K562 (cell line): ENCODE data around the gene ACOX2. TPM values are rescaled to one million over a fixed set of nuclear protein-coding genes. Genes with fewer than 3 reads are reported as not detected.
A peak's percentile ranks its signal among the peaks of the same experiment; 100 is the strongest.

Source experiments
- CHD7 ChIP-seq: fragments of 200-600 bp; sonication (generic); IDR thresholded peaks from one replicate; pipeline ENCODE4 v1.6.1; 2012; ENCODE audit warnings: mild to moderate bottlenecking, low read depth, low read length, inconsistent platforms
- GABPA ChIP-seq: fragments of 200-800 bp; sonication (Bioruptor generic); conservative IDR thresholded peaks from 2 replicates; pipeline ENCODE4 v1.6.1; 2016; ENCODE audit warnings: low read depth, missing genetic modification characterization, missing compliant biosample characterization
- HDAC3 ChIP-seq: fragments of 450-650 bp; IDR thresholded peaks from 2 replicates; pipeline ENCODE4 v1.6.1; 2018; ENCODE audit warnings: borderline replicate concordance, mild to moderate bottlenecking, moderate library complexity; ENCODE audit not compliant: partially characterized antibody
- HIVEP1 ChIP-seq: fragments of 250-450 bp; sonication (Bioruptor Pico); IDR thresholded peaks from 2 replicates; pipeline ENCODE4 v1.4.0; 2020; ENCODE audit warnings: mild to moderate bottlenecking
- HNRNPLL ChIP-seq: fragments of 200-400 bp; formaldehyde crosslinking; IDR thresholded peaks from 2 replicates; pipeline ENCODE4 v1.6.1; 2017; ENCODE audit warnings: low read length, low read depth, mild to moderate bottlenecking; ENCODE audit not compliant: poor library complexity, severe bottlenecking
- IRF2 ChIP-seq: sonication (generic); formaldehyde crosslinking; IDR thresholded peaks from 2 replicates; pipeline ENCODE4 v1.8.1; 2022; ENCODE audit warnings: mild to moderate bottlenecking, missing genetic modification reagents
- MYNN ChIP-seq, 2 experiments: sonication (generic); formaldehyde crosslinking in 1 of 2; IDR thresholded peaks; 2 replicates each; pipeline versions ENCODE4 v1.5.0 to v1.6.1; 2016 to 2020; ENCODE audit warnings: antibody characterized with exemption in 1 of 2, missing genetic modification reagents in 1 of 2
- RBM14 ChIP-seq: fragments of 200-400 bp; formaldehyde crosslinking; IDR thresholded peaks from 2 replicates; pipeline ENCODE4 v1.6.1; 2018; ENCODE audit warnings: low read depth, mild to moderate bottlenecking, low read length, moderate library complexity, borderline replicate concordance; ENCODE audit not compliant: insufficient read depth
- SMARCE1 ChIP-seq: fragments of 450-650 bp; IDR thresholded peaks from 2 replicates; pipeline ENCODE4 v1.7.1; 2016; ENCODE audit warnings: mild to moderate bottlenecking
- SNIP1 ChIP-seq: fragments of 450-650 bp; IDR thresholded peaks from 2 replicates; pipeline ENCODE4 v1.7.1; 2017; ENCODE audit warnings: low read depth, mild to moderate bottlenecking
- TEAD1 ChIP-seq, 2 experiments: fragments of 450-650 bp in 1 of 2; sonication (generic) in 1 of 2; formaldehyde crosslinking; IDR thresholded peaks; 2 replicates each; pipeline versions ENCODE4 v1.4.0 to v1.8.0; 2020 to 2022; ENCODE audit warnings: mild to moderate bottlenecking in 2 of 2, missing genetic modification reagents in 1 of 2
- U2AF1 ChIP-seq: fragments of 200-400 bp; formaldehyde crosslinking; optimal IDR thresholded peaks from 2 replicates; pipeline ENCODE3; 2017; ENCODE audit warnings: mild to moderate bottlenecking, low read depth, low read length, moderate library complexity
- XRCC5 ChIP-seq: fragments of 200-400 bp; formaldehyde crosslinking; IDR thresholded peaks from 2 replicates; pipeline ENCODE4 v1.6.1; 2017; ENCODE audit warnings: low read depth, mild to moderate bottlenecking, low read length
- ZBTB34 ChIP-seq: fragments of 250-450 bp; sonication (Bioruptor Pico); IDR thresholded peaks from 2 replicates; pipeline ENCODE4 v1.8.0; 2021; ENCODE audit warnings: mild to moderate bottlenecking, moderate library complexity
- ZNF217 ChIP-seq: sonication (generic); formaldehyde crosslinking; IDR thresholded peaks from 2 replicates; pipeline ENCODE4 v1.8.0; 2022; ENCODE audit warnings: mild to moderate bottlenecking, missing genetic modification reagents
- polyA plus RNA-seq, 8 experiments: library from polyadenylated mRNA; depleted of rRNA in 4 of 8; stranded (reverse) in 5 of 8; unstranded in 3 of 8; fragments of >200 nt; fragmentation: Nextera tagmentation in 2 of 8; fragmentation: Illumina TruSeq in 1 of 8; extraction: Ambion mirVana in 2 of 8; extraction: Trizol in 1 of 8; gene quantifications; 2 replicates each; pipeline versions ENCODE4 v1.2.1 to v1.2.3, GENCODE V29; 2011 to 2014; ENCODE audit warnings: inconsistent platforms in 1 of 8, missing spikeins in 1 of 8
- total RNA-seq, 7 experiments: library from RNA; depleted of rRNA in 6 of 7; stranded (reverse); fragments of >200 nt in 6 of 7; fragmentation: Illumina TruSeq in 2 of 7; extraction: Trizol in 2 of 7; gene quantifications; 2 replicates each; pipeline versions ENCODE4 v1.2.1 to v1.2.3, GENCODE V29; 2011 to 2021; ENCODE audit warnings: low replicate concordance in 1 of 7

ACOX2 gene
- total and polyA plus RNA-seq, 9 of the 15 experiments (the other 6 are each of a cell fraction or from before 2014, with no cell fraction given), result 0.15 TPM; not detected in 8

- TF ChIP-seq HDAC3 (no peak), TEAD1 (CRISPR knock-in tag; IDR thresholded peaks at IDR 0.05) (no peak), IRF2 (CRISPR knock-in tag) (no peak), SNIP1 (no peak), ZBTB34 (no peak), SMARCE1 (peak; percentile 90; the same call in 1 of the 2 replicates), MYNN (IDR thresholded peaks at IDR 0.05) (no peak), MYNN (CRISPR knock-in tag; IDR thresholded peaks at IDR 0.05) (no peak), HNRNPLL (no peak), U2AF1 (no peak), ZNF217 (no peak), GABPA (tag) (no peak), CHD7 (no peak), HIVEP1 (CRISPR knock-in tag) (no peak), XRCC5 (no peak), RBM14 (no peak)
Measured at GRCh38 chr3:58471025-58471887, 65.7 kb downstream of the ACOX2 start (continued).
